Fibroblast of skin of left biceps (primary cell): ENCODE results near the gene ASGR1.
"Not testable (repeated sequence)": the region's sequence is repeated elsewhere in the genome, so short reads cannot be mapped to it uniquely, and the experiment has no call there.

Experiments used
- DNase-seq, 2 experiments: peaks; one replicate each; pipeline ENCODE4 v3.0.0-alpha.2; 2013; ENCODE audit warnings: low read depth in 2 of 2

ASGR1 gene

DNA sequence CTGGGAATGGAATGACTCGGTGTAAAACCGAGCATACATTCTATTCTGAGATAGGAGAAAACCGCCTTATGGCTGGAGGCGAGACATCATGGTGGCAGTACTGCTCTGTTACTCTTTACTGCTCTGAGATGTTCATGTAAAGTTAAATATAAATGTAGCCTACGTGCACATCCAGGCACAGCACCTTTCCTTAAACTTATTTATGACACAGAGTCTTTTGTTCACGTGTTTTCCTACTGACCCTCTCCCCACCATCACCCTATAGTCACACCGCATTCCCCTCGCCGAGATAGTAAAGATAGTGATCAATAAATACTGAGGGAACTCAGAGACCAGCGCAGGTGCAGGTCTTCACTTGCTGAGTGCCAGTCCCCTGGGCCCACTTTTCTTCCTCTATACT lies 19.6 kb downstream of the ASGR1 start:
- DNase-seq = not testable (repeated sequence)

DNA sequence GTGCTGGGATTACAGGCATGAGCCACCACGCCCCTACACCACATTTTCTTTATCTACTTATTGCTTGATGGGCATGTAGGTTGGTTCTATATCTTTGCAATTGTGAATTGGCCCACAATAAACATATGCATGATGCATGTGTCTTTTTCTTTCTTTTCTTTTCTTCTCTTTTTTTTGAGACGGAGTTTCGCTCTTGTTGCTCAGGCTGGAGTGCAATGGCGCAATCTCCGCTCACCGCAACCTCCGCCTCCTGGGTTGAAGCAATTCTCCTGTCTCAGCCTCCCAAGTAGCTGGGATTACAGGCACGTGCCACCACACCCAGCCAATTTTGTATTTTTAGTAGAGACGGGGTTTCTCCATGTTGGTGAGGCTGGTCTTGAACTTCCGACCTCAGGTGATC lies 20.7 kb downstream of the ASGR1 start:
- not testable (repeated sequence) for DNase-seq

DNA sequence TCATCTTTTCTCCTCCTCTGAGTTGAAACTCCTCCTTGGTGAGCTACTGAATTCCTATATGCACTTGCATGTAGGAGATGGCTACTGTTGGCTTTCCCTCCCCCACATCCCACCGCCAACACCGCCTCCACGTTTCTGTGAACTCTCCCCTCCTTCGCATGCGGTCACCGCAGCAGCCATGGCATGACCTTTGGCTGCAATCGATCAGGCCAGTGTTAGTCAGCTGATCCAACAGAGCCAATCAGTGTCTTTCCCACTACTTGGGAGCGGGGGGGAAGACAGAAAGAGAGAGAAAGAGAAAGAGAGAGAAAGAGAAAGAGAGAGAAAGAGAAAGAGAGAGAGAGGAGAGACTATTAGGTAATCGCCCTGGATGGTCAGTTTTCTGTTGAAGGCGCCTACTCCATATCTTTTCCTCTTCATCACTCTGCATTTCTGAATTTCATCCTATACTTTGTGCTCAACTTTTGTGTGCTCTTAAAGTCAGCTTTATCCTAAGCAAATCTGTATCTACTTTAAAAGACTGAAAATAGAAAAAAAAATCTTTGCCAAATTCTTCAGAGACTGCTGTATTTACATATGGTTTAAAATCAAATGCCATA lies 22.7 kb downstream of the ASGR1 start:
- no peak for DNase-seq

DNA sequence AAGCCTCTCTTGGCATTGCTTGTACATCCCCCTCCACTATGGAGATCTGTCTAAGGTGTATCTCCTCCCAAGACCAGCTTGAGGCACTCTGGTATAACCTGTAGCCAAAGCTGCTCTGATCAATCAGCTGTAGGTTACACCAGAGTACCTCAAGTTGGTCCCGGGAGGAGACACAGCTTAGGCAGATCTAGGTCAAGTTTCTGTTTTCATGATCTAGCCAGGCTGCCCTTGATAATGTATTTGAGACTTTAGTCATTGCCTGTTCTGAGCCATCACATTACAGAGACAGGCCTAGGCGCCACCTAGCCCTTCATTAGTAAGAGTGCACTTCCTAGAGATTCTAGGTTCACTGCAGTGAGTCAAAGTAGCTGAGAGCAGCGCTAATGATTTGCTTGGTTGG lies 31.4 kb downstream of the ASGR1 start:
- DNase-seq = no peak

DNA sequence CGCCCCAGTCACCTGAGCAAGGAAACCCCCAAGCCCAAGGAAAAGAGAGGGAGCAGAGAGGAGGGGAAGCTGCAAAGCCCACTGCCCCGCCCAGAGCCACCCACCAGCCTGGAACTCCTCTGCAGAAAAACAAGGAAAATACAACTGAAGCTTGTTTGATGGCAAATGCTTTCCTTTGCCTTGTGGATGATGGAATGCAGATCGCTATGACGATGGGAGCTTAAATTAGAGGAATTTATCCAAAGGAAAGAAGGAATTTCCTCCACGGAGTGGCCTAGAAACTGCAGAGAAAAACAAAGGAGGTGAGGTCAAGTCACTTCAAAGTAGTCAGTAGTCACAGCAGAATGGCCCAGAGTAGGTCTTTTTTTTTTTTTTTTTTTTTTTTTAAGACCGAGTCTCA lies 33.1 kb downstream of the ASGR1 start:
- DNase-seq = no peak

DNA sequence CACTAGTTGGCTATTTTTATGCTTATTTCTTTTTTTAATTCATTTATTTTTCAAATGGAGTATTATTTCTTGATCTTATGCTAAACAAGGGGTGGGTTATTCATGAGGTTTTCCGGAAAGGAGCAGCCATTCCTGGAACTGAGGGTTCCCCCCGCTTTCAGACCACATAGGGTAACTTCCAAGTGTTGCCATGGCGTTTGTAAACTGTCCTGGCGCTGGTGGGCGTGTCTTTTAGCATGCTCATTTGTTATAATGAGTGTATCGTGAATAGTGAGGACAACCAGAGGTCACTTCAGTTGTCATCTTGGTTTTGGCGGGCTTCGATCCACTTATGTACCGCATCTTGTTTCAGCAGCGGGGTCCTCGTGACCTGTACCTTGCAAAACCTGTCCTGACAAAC lies 35.0 kb downstream of the ASGR1 start:
- no peak for DNase-seq

DNA sequence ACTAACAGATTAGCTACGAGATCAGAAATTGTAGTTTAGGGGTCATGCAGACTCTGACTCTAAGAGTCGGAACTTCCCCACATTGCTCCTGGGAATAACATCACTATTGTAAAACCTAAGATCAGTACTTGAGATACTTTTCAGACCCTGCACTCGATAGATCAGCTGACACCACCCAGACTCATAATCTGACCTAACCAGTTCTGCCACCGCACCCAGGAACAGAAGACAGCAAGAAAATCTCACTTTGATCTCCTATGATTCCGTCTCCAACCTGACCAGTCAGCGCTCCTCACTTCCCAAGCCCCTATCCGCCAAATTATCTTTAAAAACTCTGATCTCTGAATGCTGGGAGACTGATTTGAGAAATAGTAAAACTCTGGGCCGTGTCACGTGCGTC lies 37.3 kb downstream of the ASGR1 start:
- DNase-seq = no peak

DNA sequence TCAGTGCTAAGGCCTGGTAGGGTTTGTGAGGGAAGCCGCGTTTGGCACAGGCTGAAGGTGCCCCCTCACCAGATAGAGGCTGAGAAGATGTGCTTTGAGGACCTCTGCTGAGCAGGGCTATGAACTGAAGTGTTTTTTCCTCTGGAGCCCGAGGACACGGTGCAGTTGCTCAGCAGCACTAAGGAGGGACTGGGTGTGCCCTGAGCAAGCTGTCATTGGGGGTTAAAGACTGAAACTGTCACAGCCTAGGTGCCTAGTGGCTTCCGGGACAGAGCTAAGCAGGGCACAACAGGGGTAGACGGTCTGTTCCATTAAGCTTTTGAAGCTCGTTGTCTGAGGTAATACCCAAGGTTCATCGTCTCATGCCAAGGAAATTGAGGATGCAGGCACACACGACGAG lies 39.8 kb downstream of the ASGR1 start:
- no peak for DNase-seq

DNA sequence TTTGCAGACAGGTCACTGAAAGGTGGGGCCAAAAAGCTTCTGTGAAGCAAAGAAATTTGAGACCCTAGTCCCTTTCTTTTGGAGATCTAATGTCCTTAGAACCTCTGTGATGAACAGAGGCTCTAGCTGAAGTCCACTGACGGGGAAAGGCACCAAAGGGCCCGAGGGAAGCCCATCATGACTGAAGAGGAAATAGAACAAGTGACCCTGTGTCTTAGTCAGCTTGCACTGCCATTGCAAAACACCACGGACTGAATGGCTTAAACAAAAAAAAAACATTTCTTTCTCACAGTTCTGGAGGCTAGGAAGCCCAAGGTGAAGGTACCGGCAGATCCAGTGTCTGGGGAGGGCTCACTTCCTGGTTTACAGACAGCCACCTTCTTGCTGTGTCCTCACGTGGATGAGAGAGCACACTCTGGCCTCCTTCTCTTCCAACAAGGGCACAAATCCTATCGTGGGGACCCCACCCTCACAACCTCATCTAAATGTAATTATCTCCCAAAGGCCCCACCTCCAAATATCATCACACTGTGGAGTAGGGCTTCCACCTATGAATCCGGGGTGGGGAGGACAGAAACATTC lies 40.3 kb downstream of the ASGR1 start:
- DNase-seq = no peak

DNA sequence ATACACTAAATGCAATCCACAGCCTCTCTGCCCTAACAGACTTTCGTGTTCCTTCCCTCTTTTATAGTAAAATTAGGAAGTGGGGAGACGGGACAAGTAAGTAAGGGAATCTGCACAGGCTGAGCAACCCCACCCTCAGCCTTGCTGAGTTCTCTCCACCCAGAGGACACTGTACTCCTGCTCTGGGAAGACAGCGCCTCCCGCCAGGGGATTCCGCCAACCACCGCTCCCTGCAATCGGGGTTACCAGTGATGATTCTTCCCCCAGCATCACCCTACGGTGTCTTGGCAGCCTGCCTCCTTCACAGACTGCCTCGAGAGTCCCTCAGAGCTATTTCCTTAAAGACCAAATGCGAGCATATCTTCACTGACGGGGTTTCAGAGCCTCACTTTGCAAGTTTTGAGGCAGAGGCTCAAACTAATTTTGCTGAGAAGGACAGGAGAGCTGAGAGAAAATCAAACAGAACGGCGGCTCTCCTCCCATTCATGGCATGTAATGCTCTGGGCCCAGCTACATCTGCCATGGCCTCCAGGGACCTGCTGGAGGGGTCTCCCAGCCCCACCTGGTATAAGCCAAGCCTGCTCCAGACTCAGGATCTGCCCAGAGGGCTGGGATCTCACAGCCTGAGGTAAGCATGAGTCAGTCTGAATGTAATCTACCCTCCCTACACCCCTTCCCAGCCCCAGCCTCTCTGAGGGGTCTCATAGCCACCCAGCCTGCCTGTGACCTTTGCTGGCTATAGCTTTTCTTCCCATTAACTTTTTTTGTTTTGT lies 41.8 kb downstream of the ASGR1 start:
- DNase-seq = no peak

DNA sequence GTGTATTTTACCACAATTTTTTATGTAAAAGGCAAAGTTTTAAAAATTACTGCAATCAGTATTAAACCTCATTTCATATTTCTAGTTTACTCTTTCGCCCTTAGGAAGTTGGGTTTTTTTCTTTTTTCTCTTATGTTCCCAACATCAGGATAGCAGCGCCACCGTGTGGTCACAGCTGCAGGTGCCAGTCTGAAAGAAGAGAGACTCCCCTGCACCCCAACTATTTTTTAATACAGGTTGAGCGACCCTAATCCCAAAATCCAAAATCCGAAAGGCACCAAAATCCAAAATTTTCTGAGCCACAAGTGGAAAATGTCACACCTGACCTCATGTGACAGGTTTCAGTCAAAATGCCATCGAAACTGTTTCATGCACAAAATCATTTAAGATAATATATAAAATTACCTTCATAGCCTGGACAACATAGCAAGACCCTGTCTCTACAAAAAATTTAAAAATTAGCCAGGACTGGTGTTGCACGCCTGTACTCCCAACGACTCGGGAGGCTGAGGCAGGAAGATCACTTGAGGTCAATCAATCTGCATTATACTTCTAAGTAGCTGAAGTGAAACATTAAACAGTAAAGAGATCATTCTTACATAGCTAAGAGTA lies 42.8 kb downstream of the ASGR1 start:
- peak; percentile 6 to 18 for DNase-seq

DNA sequence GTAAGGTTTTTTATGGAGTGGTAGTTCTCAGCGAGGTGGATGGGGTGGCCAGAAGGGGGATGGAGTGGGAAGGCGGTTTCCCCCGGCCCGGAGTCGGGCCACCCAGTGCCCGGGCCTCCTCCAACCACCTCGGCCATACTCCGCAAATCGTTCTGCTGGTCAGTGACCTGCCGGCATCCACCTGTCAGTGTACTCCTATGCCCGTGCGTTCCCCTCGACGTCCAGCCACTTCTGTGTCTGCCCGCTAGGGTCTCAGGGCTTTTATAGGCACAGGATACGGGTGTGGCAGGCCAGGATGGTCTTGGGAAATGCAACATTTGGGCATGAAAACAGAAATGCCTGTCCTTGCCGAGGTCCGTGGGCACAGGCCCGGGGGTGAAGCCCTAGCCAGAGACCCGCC lies 45.3 kb downstream of the ASGR1 start:
- DNase-seq = no peak

DNA sequence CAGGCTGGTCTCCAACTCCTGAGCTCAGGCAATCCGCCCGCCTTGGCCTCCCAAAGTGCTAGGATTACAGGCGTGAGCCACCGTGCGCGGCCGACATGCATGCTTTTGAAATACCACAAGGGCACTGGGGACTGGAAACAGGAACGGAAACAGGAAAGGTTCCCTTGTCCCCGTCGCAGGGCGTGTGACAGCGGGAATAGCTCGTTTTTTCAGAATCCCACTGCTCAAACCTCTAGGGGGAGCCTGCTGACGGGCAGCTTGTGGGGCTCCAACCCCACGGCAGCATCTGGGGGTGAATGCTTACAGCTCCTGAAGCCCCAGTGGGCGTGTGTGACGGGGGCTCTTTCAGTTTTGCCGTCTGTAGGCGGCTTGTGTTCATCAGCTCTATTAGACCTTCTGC lies 45.7 kb downstream of the ASGR1 start:
- no peak for DNase-seq

DNA sequence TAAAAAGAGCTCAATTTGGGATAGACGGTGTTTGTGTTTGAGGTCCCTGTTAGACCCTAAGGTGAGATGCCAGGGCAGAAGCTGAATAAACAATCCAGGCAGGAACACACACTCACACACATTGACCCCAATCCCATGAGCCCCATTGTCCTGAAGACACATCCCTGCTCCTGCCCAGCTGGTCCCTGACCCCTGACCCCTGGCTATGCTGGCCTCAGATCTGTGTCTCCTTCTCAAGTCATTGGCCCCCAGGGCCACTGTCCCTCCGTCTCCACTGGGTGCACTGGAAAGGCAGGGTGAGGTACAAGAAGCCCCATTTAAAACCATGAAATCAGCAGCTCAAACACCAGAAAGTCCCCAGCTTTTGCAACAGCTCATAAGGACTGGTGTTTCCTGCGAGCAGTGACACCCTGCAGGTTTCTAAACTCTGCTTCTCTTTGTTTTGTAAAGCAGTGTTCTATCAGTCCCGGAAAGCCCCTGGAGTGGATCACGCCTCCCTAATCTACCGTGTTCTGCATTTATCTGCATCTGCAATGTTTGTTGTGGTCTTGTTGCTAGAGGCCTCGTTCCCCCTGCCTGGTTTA lies 46.6 kb downstream of the ASGR1 start:
- no peak for DNase-seq

DNA sequence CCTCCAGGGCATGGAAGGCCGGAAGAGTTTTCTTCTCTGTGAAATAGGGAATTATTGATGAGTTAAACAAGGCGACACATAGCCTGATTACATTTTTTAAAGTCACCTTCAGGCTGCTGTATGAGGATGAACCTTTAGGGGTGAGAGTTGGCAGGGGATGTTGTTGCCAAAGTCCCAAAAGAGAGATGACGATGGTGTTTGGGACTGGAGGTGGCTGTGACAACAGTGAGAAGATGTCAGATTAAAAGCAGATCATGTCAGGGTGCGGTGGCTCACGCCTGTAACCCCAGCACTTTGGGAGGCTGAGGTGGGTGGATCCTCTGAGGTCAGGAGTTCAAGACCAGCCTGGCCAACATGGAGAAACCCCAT lies 47.8 kb downstream of the ASGR1 start:
- DNase-seq = no peak

DNA sequence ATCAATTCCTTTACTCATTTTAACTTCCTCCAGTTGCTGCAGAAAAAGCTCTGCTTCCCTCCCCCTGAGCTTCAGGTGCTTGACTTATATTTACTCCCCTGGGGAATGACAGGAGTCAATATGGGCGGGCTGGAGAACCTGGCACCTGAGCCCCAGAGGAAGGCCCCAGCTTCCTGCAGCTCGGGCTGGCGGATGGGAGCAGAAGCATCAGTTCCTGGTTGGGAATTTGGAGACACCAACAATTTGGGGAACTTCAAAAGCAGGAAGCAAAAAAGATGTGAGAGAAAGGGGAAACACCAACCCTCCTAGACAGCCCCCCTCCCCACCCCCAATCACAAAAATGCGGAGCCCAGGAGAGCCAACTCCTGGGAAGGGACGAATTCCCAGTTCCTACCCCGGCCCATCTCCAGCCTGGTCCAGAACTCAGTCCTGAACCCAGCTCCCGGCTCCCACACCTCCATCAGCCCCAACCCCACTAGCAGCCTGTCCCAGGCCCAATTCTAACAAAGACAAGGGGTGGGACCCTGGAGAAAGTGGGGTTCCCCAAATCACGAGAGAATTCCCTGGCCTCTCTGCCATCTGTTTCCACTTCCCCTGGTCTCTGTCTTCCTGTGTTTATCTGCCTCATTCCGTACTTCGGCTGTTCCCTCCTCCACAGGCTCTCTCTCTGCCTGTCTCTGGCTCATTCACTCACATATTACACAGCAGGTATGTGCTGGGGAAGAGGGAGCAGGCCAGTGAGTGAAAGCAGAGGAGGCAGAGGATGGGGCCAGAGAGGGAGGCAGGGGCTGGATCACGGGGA lies 48.3 kb downstream of the ASGR1 start:
- no peak for DNase-seq

DNA sequence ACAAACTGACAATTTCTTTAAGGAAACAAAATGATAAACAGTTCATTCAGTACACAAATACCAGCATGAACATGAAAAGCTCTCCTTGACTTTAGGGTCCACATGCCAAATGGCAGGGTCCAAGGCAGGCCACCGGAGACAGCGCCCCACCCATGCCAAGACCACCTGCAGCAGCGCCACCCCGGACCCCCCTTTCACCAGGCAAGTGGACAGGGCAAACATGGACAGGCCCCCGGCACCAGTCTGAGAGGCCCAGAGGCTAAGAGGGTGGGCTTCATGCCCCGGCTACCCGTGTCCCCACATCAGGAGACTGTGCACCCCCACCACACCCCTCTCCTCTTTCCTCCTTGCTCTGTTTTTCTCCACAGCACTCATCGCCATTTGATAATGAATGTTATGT lies 49.9 kb downstream of the ASGR1 start:
- DNase-seq = no peak

DNA sequence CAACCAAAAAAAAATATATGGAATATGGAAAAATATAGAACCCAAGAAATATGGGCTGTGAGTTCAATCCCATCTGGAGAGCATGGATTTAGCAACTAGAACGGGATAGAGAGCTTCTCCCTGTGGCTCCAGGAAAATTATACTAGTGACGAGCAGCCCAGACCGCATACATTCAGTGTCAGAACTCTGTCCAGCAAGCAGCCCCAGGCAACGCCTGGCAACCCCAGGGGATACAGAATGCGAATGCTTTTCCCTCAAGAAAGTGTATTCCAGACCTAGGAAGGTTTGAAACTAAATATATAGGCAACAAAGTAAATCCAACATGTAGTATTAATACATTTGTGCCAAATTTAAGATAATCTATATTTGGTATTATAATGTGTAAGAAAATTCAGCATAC lies 51.0 kb downstream of the ASGR1 start:
- no peak for DNase-seq

DNA sequence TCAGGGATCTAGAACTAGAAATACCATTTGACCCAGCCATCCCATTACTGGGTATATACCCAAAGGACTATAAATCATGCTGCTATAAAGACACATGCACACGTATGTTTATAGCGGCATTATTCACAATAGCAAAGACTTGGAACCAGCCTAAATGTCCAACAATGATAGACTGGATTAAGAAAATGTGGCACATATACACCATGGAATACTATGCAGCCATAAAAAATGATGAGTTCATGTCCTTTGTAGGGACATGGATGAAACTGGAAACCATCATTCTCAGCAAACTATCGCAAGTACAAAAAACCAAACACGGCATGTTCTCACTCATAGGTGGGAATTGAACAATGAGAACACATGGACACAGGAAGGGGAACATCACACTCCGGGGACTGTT lies 51.7 kb downstream of the ASGR1 start:
- DNase-seq = not testable (repeated sequence)

DNA sequence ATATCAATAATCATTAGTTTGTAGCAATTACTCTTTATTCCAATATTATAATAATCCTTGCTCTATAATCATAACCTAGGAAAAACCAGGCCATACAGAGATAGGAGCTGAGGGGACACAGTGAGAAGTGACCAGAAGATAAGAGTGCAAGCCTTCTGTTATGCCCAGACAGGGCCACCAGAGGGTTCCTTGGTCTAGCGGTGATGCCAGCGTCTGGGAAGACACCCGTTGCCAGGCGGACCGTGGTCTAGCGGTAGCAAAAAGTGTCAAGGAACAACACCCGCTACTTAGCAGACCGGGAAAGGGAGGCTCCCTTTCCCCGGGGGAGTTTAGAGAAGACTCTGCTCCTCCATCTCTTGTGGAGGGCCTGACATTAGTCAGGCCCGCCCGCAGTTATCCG lies 52.8 kb downstream of the ASGR1 start:
- DNase-seq = not testable (repeated sequence)

DNA sequence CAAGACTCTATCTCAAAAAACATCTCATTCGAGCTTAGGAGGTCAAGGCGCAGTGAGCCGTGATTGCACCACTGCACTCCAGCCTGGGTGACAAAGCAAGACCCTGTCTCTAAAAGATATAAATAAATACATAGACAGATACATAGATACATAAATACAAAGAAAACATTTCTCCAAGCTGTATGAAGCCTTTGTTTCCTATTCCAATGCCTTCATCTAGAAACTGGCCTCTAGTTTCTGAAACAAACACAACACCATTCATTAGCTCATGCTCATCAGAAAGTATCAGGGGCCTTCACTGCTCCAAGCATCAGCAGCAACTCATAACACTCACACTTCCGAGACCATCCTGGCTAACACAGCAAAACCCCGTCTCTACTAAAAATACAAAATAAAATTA lies 54.2 kb downstream of the ASGR1 start:
- DNase-seq = no peak

DNA sequence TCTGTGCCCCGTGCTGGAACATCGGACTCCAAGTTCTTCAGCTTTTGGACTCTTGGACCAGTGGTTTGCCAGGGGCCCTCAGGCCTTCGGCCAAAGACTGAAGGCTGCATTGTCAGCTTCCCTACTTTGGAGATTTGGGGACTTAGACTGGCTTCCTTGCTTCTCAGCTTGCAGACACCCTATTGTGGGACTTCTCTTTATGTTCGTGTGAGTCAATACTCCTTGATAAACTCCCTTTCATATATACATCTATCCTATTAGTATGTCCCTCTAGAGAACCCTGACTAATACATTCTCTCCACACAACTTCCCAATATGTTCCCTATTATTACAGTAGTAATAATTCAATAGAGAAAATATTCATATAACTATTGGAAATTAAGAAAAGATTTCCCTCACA lies 55.3 kb downstream of the ASGR1 start:
- DNase-seq = no peak
